Omental fat pad (tissue), 4 donors: ENCODE measurements around the gene MMD. TPM values are rescaled to one million over a fixed set of nuclear protein-coding genes. Genes with fewer than 3 reads are reported as not detected.
"Not testable (repeated sequence)": the region's sequence is repeated elsewhere in the genome, so short reads cannot be mapped to it uniquely, and the experiment has no call there.

ENCODE experiments used
- ATAC-seq: fragments of 150-250 bp; one replicate; pipeline ENCODE4 v1.9.1; 2016; ENCODE audit warnings: mild to moderate bottlenecking, moderate library complexity; ENCODE audit not compliant: low FRiP score
- DNase-seq: peaks from one replicate; pipeline ENCODE4 v3.0.0-alpha.2; 2019; ENCODE audit warnings: low spot score
- CTCF ChIP-seq, 3 donors: fragments of 450-650 bp; IDR thresholded peaks; one replicate each; pipeline ENCODE4 v1.5.1; 2016 to 2017; ENCODE audit warnings: antibody characterized with exemption in 3 of 3, mild to moderate bottlenecking in 3 of 3, moderate library complexity in 2 of 3
- total RNA-seq, 4 donors: library from RNA; depleted of rRNA; stranded (reverse); fragments of >200 nt; gene quantifications; one replicate each; pipeline ENCODE4 v1.1.0, GENCODE V29; 2016

The MMD gene
- total RNA-seq, 4 donors from 2014 or later: 37.8 to 176 (median 137) TPM

DNA sequence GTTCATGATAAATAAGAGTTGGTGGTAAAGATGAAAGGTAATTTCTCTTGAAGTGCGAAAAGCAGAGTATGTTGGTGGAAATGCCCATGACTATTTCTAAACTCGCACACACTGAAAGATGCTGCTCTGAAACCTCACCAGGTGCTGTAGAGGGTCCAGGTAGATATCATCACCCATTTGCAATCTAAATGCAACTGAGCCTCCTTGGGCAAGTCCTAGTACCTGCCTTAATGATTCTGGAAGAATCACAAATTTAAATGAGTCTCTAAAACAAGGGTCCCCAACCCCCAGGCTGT is 5.9 kb upstream of the MMD start:
- TF ChIP-seq CTCF (IDR thresholded peaks at IDR 0.05): no peak
- DNase-seq (no peak), ATAC-seq (no peak)

GRCh38 chr17:55426851-55427586 is 5.4 kb upstream of the MMD start:
- DNase-seq (no peak), ATAC-seq (peak; percentile 31)
- TF ChIP-seq CTCF (IDR thresholded peaks at IDR 0.05): no peak

- no peak for TF ChIP-seq CTCF (IDR thresholded peaks at IDR 0.05)
- DNase-seq: no peak
- no peak for ATAC-seq
Measured at GRCh38 chr17:55424893-55425540, 3.4 kb upstream of the MMD start.

DNA sequence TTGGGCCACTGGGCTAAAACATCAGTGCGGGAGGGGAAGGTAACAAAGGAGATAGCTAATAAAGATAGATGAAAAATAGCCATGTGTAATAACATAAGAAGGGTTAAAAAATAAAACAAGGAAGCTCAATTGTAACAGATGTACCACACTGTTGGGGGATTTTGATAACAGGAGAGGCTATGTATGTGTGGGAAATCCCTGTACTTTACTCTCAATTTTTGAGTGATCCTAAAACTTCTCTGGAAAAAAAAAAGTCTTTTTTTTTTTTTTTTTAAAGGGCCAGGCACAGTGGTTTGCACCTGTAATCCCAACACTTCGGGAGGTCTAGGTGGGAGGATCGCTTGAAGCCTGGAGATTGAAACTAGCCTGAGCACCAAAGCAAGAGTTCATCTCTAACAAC is 1.9 kb upstream of the MMD start:
- TF ChIP-seq CTCF (IDR thresholded peaks at IDR 0.05): no peak
- no peak for ATAC-seq
- no peak for DNase-seq

DNA sequence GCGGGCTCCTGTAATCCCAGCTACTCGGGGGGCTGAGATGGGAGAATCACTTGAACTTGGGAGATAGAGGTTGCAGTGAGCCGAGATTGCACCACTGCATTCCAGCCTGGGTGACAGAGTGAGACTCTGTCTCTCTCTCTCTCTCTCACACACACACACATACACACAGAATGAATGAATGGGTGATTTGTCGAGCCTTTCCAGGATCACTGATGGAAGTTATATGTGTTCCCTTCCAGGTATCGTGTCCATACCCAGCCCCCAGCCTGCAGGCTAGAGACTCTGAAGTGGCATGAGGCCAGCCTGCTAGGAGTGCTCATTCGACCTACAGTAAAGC is 1.2 kb upstream of the MMD start:
- ATAC-seq, DNase-seq: not testable (repeated sequence)

- ATAC-seq (no peak), DNase-seq (peak; percentile 35)
- no peak for TF ChIP-seq CTCF (IDR thresholded peaks at IDR 0.05)
Measured at GRCh38 chr17:55420776-55421178, 858 bp downstream of the MMD start.

DNA sequence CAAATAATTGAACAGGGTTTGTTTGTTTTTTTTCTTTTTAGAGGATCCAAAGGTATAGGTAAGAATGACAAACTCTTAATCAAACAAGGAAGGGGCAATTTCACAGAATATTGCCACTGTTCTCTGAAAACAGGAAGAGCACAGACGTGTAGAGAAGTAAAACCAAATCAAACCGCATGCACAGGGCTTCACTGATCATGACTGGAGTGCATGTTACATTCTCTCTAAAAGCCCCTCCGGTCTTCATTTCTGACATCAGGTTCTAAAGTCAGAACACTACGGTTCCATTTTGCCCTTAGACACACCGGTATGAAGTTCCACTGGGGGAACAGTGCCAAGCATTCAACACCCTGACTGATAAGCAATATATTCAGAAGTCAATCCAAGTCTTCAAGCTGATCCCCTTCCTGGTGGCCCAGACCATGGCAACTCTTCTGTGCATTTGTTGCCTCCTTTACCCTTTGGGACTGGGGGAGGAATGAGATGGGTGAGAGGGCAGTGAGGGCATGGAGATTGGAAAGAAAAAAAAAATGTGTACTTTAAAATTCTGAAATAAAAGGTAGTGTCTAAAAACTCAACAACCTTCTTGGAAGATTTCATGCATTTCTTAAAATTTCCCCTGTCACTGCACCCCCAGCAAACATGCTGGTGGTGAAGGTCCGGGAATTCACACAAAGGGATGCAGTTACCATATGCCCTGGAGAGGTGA is 1.4 kb downstream of the MMD start:
- ATAC-seq (no peak), DNase-seq (no peak)
- no peak for TF ChIP-seq CTCF (IDR thresholded peaks at IDR 0.05)
